ENCODE measurements around the gene SYT5. TPM values are rescaled to one million over a fixed set of nuclear protein-coding genes. Genes with fewer than 3 reads are reported as not detected.

SYT5 gene
- total RNA-seq, 1 experiment from 2014 or later: 1.1 TPM

- DNase-seq (ENCODE audit: low read depth, low spot score): no peak
- in situ Hi-C loops (cut with HindIII; ENCODE audit: low pct_unique_long_range_greater_than_20kb, low sequenced_read_pairs): no loop called here
Observed at GRCh38 chr19:55133639-55134444, 46.2 kb downstream of the SYT5 start.

- in situ Hi-C loops (cut with HindIII; ENCODE audit: low pct_unique_long_range_greater_than_20kb, low sequenced_read_pairs): no loop called here
- no peak for DNase-seq (ENCODE audit: low read depth, low spot score)
Observed at GRCh38 chr19:55132453-55133129, 47.5 kb downstream of the SYT5 start.

- in situ Hi-C loops (cut with HindIII; ENCODE audit: low pct_unique_long_range_greater_than_20kb, low sequenced_read_pairs): no loop called here
- no peak for DNase-seq (ENCODE audit: low read depth, low spot score)
Observed at GRCh38 chr19:55131421-55131820, 48.7 kb downstream of the SYT5 start.

Small RNA genes within 50 kb of the gene (small RNA-seq; reads per million reads assigned to genes)
- 0 to 2.0 reads per million in 2 experiments for gene MIR7975
- gene RF01210: 0 to 0.08 reads per million in 2 experiments

Other genes with a start within 250 kb of the SYT5 start
- 0.08 and 0.13 TPM in 2 replicates for gene NLRP7, start 232.8 kb downstream of the SYT5 start, total RNA-seq (2014; rRNA removed; shearing (Covaris generic))
- gene NLRP2, start 213.9 kb downstream of the SYT5 start, total RNA-seq (2014; rRNA removed; shearing (Covaris generic)): not detected in 2 replicates
- not detected in 2 replicates for gene GP6, start 142.0 kb downstream of the SYT5 start, total RNA-seq (2014; rRNA removed; shearing (Covaris generic))
- gene RDH13, start 117.1 kb downstream of the SYT5 start, total RNA-seq (2014; rRNA removed; shearing (Covaris generic)): 18.1 and 20.7 TPM in 2 replicates
- gene EPS8L1, start 104.4 kb downstream of the SYT5 start, total RNA-seq (2014; rRNA removed; shearing (Covaris generic)): 8.1 and 8.7 TPM in 2 replicates
- 30.0 and 35.1 TPM in 2 replicates for gene PPP1R12C, start 62.7 kb downstream of the SYT5 start, total RNA-seq (2014; rRNA removed; shearing (Covaris generic))
- gene TNNT1, start 31.1 kb downstream of the SYT5 start, total RNA-seq (2014; rRNA removed; shearing (Covaris generic)): 53.1 and 53.4 TPM in 2 replicates
- 1.6 and 2.3 TPM in 2 replicates for gene TNNI3, start 22.6 kb downstream of the SYT5 start, total RNA-seq (2014; rRNA removed; shearing (Covaris generic))
- 2.8 and 3.2 TPM in 2 replicates for gene DNAAF3, start 13.7 kb downstream of the SYT5 start, total RNA-seq (2014; rRNA removed; shearing (Covaris generic))
- 29.8 and 38.1 TPM in 2 replicates for gene PTPRH, start 29.2 kb upstream of the SYT5 start, total RNA-seq (2014; rRNA removed; shearing (Covaris generic))
- gene TMEM86B, start 48.5 kb upstream of the SYT5 start, total RNA-seq (2014; rRNA removed; shearing (Covaris generic)): 0.21 and 0.55 TPM in 2 replicates
- 33.7 and 44.3 TPM in 2 replicates for gene PPP6R1, start 78.7 kb upstream of the SYT5 start, total RNA-seq (2014; rRNA removed; shearing (Covaris generic))
- 33.7 and 39.7 TPM in 2 replicates for gene HSPBP1, start 99.8 kb upstream of the SYT5 start, total RNA-seq (2014; rRNA removed; shearing (Covaris generic))
- 3.3 and 3.5 TPM in 2 replicates for gene BRSK1, start 103.7 kb upstream of the SYT5 start, total RNA-seq (2014; rRNA removed; shearing (Covaris generic))
- not detected in 2 replicates for gene TMEM150B, start 145.1 kb upstream of the SYT5 start, total RNA-seq (2014; rRNA removed; shearing (Covaris generic))
- 5.2 and 7.5 TPM in 2 replicates for gene KMT5C, start 159.6 kb upstream of the SYT5 start, total RNA-seq (2014; rRNA removed; shearing (Covaris generic))
- gene COX6B2, start 174.4 kb upstream of the SYT5 start, total RNA-seq (2014; rRNA removed; shearing (Covaris generic)): 0.16 and 0.42 TPM in 2 replicates
- gene GARIN5B, start 183.0 kb upstream of the SYT5 start, total RNA-seq (2014; rRNA removed; shearing (Covaris generic)): not detected in 2 replicates
- not detected in 2 replicates for gene IL11, start 190.2 kb upstream of the SYT5 start, total RNA-seq (2014; rRNA removed; shearing (Covaris generic))
- gene TMEM190, start 196.5 kb upstream of the SYT5 start, total RNA-seq (2014; rRNA removed; shearing (Covaris generic)): not detected in 2 replicates
- gene TMEM238, start 204.0 kb upstream of the SYT5 start, total RNA-seq (2014; rRNA removed; shearing (Covaris generic)): 0.51 TPM in 1 of 2 replicates, not detected in the other
- gene RPL28, start 205.6 kb upstream of the SYT5 start, total RNA-seq (2014; rRNA removed; shearing (Covaris generic)): 394 and 461 TPM in 2 replicates
- 269 and 276 TPM in 2 replicates for gene UBE2S, start 227.5 kb upstream of the SYT5 start, total RNA-seq (2014; rRNA removed; shearing (Covaris generic))